Measurements from ENCODE around the gene LAS1L. TPM values are rescaled to one million over a fixed set of nuclear protein-coding genes. Genes with fewer than 3 reads are reported as not detected.
"Not testable (repeated sequence)": the region's sequence is repeated elsewhere in the genome, so short reads cannot be mapped to it uniquely, and the experiment has no call there.

LAS1L gene
- total RNA-seq, 1 donor from 2014 or later = 23.9 TPM

DNA sequence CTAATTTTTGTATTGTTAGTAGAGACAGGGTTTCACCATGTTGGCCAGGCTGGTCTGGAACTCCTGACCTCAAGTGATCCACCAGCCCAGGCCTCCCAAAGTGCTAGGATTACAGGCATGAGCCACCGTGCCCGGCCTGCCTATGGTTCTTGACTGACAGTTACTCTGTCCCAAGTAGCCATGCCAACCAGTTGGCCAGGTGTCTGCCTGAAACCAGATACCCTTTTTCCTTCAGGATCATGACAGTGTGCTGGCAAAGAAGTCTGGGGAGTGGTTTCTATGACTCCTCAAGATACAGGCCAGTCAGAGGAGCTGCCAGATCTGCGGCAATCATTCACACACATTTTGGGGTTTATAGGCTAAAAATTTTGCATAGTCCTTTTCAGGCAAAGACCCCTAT lies 1.7 kb upstream of the LAS1L start:
- no peak overlapping the region for H3K4me3 ChIP-seq (ENCODE audit: low read depth, low read length)
- TF ChIP-seq, protein P1, sequence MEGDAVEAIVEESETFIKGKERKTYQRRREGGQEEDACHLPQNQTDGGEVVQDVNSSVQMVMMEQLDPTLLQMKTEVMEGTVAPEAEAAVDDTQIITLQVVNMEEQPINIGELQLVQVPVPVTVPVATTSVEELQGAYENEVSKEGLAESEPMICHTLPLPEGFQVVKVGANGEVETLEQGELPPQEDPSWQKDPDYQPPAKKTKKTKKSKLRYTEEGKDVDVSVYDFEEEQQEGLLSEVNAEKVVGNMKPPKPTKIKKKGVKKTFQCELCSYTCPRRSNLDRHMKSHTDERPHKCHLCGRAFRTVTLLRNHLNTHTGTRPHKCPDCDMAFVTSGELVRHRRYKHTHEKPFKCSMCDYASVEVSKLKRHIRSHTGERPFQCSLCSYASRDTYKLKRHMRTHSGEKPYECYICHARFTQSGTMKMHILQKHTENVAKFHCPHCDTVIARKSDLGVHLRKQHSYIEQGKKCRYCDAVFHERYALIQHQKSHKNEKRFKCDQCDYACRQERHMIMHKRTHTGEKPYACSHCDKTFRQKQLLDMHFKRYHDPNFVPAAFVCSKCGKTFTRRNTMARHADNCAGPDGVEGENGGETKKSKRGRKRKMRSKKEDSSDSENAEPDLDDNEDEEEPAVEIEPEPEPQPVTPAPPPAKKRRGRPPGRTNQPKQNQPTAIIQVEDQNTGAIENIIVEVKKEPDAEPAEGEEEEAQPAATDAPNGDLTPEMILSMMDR (conservative IDR thresholded peaks at IDR 0.05; ENCODE audit: low read depth, low read length) = no peak
- DNase-seq (ENCODE audit: low read depth) = no peak

DNA sequence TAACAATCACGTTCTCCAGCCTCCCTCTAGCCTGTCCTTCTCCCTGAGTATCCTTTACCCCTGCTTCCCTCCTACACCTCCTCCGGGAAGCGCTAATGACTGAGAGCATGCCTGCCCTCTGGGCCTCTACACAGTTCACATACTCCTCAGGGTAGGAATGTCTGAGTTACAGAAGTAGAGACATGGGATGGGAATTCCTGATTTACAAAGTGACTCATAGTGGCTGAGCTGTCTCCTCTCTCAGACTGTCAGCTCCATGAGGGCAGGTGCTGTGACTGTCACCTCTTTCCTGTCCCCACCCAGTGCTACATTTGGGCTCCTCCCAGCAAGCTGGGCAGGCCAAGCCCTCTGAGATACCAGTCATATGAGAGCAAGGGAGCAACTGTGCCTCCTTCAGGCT lies 2.6 kb downstream of the LAS1L start:
- DNase-seq (ENCODE audit: low read depth) = no peak
- TF ChIP-seq, protein P1 (conservative IDR thresholded peaks at IDR 0.05; ENCODE audit: low read depth, low read length) = no peak
- H3K4me3 ChIP-seq (ENCODE audit: low read depth, low read length) = no peak overlapping the region

DNA sequence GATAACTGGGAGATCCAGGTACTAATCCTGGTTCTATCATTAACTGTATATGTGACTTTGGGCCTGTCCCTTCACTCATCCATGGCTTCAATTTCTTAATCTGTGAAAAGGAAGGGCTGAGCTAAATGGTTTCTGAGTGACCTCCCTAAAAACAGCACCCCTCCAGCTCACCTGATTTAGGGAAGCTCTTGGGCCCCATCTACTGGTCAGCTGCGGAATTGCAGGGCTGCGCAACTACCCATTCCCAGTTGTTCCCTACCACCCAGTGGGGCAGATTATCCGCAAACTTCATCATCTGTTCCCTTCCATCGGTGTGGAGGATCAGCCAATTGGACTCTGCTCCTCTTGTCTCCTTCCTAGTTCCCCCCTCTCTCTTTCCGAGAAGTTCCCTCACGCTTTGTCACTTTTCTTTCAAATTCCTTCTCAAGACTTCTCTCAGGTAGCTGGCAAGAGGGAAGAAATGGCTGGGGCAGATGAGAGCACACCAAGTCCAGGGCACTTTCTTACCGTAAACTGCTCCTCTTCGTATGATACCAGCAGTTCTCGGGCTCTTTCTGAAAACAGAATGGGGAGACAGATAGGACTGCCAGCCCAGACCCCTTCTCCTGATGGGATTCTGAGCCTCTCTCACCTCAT lies 5.8 kb downstream of the LAS1L start:
- no peak for DNase-seq (ENCODE audit: low read depth)
- TF ChIP-seq, protein P1 (conservative IDR thresholded peaks at IDR 0.05; ENCODE audit: low read depth, low read length) = peak; percentile 87
- H3K4me3 ChIP-seq (ENCODE audit: low read depth, low read length) = no peak overlapping the region

DNA sequence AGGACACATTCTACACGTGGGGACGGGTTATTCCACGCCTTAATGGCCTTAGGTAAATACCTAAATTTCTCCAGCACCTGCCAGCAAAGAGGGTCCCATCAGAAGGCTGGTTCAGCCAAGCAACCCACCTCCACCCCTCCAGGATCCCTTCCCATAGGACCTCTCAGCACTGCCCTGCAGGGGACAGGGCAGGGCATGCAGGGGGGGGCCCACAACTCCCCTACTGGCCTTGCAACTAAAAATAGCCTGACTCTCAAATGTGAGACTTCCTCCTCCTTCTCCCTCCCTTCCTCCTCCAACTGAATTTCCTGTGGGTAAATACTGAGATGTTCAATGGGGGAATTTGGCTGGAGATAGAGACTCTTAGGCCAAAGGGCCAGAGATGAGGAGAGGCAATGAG lies 6.3 kb downstream of the LAS1L start:
- TF ChIP-seq, protein P1 (conservative IDR thresholded peaks at IDR 0.05; ENCODE audit: low read depth, low read length) = no peak
- no peak for DNase-seq (ENCODE audit: low read depth)
- H3K4me3 ChIP-seq (ENCODE audit: low read depth, low read length) = no peak overlapping the region

DNA sequence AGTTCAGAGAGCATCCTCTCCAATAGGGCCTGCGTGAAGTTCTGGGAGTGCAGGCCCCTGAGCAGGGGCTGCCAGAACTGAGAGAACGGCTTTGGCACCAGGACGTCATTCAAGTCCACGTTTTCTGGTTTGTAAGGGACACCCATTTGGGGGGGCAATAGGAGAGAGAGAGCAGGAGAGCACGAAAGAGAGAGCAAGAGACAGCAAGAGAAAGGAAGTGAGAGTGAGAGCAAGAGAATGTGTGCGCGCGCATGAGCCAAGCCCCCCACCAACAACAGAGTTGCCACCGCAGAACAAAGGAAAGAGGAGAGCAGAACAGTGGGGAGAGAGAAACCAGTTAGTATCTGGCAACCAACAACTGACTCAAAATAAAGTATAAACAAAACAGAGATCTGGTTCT lies 10.4 kb downstream of the LAS1L start:
- no peak for DNase-seq (ENCODE audit: low read depth)
- TF ChIP-seq, protein P1 (conservative IDR thresholded peaks at IDR 0.05; ENCODE audit: low read depth, low read length) = no peak
- H3K4me3 ChIP-seq (ENCODE audit: low read depth, low read length) = no peak overlapping the region

DNA sequence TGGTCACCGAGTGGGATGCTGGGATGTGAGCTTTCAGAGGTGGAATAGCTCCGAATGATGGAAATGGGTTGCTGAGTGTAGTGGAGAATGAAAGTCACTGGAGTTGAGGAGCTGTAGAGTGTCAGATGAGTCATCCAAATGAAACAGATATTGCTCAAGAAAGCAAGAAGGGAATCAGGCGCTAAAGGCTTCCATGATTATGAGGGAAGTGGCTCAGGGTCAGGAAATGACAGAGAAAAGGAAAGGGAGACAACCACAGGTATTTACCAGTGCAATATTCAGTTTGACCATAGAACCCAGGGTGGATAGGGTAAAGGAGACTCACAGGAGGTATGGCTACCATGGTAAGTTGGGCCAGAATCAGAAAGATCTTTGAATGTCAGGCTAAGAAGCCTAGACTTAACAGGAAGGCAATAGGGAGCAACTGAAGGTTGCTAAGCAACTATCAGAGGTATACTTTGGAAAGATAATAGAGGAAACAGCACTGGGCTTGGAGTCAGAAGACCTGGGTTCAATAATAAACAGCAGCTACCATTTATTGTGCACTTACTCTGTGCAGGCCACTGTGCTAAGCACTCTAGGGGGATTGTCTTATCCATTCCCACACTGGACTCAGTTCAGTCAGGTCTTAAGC lies 11.7 kb downstream of the LAS1L start:
- TF ChIP-seq, protein P1 (conservative IDR thresholded peaks at IDR 0.05; ENCODE audit: low read depth, low read length) = no peak
- no peak for DNase-seq (ENCODE audit: low read depth)
- H3K4me3 ChIP-seq (ENCODE audit: low read depth, low read length) = no peak overlapping the region

DNA sequence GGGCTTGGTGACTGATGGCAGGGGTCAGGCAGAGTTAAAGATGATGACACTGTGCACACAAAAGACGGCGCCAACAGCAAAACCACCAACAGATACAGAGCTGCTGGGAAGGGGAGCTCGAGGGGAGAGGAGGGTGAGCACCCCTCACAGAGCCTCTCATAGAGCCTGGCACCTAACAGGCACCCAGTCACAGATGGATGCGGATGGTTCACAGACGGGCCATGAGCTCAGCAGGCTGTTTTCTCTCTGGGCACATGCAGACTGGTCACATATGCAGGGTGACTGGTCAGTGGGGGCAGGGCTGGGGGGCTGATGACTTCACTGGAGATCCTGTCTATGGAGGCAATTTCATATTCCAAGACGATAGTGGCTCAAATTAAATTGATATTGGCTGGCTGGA lies 15.1 kb downstream of the LAS1L start:
- H3K4me3 ChIP-seq (ENCODE audit: low read depth, low read length); DNase-seq (ENCODE audit: low read depth): not testable (repeated sequence)

DNA sequence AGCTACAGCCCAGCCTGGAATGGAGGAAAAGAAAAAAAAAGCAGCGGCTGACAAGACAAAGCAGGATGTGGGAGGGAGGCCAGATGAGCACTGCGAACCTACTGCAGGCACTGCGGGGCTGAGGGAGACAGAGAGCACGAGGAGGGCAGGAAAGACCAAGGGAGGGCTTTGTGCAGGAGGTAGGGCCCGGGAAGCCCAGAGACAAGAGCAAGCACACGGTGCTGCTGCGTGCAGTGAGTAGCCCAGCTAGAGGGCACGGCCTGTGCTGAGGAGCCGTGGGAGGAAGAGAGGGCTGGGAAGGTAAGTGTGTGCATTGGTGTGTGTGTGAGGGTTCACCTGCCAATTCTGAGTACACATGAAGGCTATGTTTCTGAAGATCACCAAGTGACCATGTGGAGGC lies 15.6 kb downstream of the LAS1L start:
- DNase-seq (ENCODE audit: low read depth); H3K4me3 ChIP-seq (ENCODE audit: low read depth, low read length): not testable (repeated sequence)
